Esophagus squamous epithelium (tissue), 4 donors: ENCODE data around the gene MS4A14.

Experiments
- POLR2A ChIP-seq, 4 donors: fragments of 450-650 bp; IDR thresholded peaks; one replicate each; pipeline ENCODE4 v1.6.1; 2017; ENCODE audit warnings: antibody characterized with exemption in 4 of 4, mild to moderate bottlenecking in 4 of 4, moderate library complexity in 3 of 4
- TF ChIP-seq, protein P1 (sequence below), 6 experiments: fragments of 450-650 bp in 4 of 6; fragments of 200-600 bp in 2 of 6; sonication (generic) in 2 of 6; IDR thresholded peaks; one replicate each; pipeline ENCODE4 v1.5.1; 2016 to 2019; ENCODE audit warnings: antibody characterized with exemption in 6 of 6, mild to moderate bottlenecking in 4 of 6, moderate library complexity in 4 of 6

- TF ChIP-seq POLR2A (IDR thresholded peaks at IDR 0.05) = no peak
- TF ChIP-seq, protein P1, sequence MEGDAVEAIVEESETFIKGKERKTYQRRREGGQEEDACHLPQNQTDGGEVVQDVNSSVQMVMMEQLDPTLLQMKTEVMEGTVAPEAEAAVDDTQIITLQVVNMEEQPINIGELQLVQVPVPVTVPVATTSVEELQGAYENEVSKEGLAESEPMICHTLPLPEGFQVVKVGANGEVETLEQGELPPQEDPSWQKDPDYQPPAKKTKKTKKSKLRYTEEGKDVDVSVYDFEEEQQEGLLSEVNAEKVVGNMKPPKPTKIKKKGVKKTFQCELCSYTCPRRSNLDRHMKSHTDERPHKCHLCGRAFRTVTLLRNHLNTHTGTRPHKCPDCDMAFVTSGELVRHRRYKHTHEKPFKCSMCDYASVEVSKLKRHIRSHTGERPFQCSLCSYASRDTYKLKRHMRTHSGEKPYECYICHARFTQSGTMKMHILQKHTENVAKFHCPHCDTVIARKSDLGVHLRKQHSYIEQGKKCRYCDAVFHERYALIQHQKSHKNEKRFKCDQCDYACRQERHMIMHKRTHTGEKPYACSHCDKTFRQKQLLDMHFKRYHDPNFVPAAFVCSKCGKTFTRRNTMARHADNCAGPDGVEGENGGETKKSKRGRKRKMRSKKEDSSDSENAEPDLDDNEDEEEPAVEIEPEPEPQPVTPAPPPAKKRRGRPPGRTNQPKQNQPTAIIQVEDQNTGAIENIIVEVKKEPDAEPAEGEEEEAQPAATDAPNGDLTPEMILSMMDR (IDR thresholded peaks at IDR 0.05) = no peak
Observed at GRCh38 chr11:60370252-60370810, 25.9 kb upstream of the MS4A14 start.
